D721Med (cell line): ENCODE measurements around the gene NEUROG1.

Source experiments
- DNase-seq: peaks from one replicate; pipeline ENCODE4 v3.0.0; 2011; ENCODE audit warnings: low spot score; ENCODE audit not compliant: insufficient read length
- FAIRE-seq: peaks from 2 replicates; lab custom pipeline; 2011; peaks lifted over from hg19 to GRCh38; lab: Jason Lieb, UNC
- CTCF ChIP-seq: IDR thresholded peaks from 2 replicates; pipeline ENCODE4 v1.5.1; 2012; ENCODE audit warnings: mild to moderate bottlenecking, control low read depth; ENCODE audit not compliant: insufficient read depth; ENCODE audit errors: missing control alignments

The NEUROG1 gene

GRCh38 chr5:135577421-135577820 is 41.7 kb upstream of the NEUROG1 start:
- no peak for DNase-seq
- TF ChIP-seq CTCF = no peak
- no peak for FAIRE-seq

GRCh38 chr5:135576075-135576599 is 40.4 kb upstream of the NEUROG1 start:
- no peak for FAIRE-seq
- DNase-seq = no peak
- TF ChIP-seq CTCF = no peak

- FAIRE-seq = no peak
- no peak for DNase-seq
- TF ChIP-seq CTCF = no peak
These were observed 38.7 kb upstream of the NEUROG1 start for GRCh38 chr5:135574493-135574892.

- DNase-seq (no peak), FAIRE-seq (no peak)
- TF ChIP-seq CTCF = no peak
These were observed 36.1 kb upstream of the NEUROG1 start for GRCh38 chr5:135571902-135572301.

GRCh38 chr5:135571066-135571609 is 35.4 kb upstream of the NEUROG1 start:
- no peak for DNase-seq
- no peak for TF ChIP-seq CTCF

GRCh38 chr5:135570453-135570764 is 34.6 kb upstream of the NEUROG1 start:
- DNase-seq = no peak
- no peak for FAIRE-seq
- TF ChIP-seq CTCF = no peak

More at GRCh38 chr5:135571066-135571609, 35.4 kb upstream of the NEUROG1 start:
- no peak for FAIRE-seq

GRCh38 chr5:135569755-135570452 is 34.1 kb upstream of the NEUROG1 start:
- FAIRE-seq = no peak
- no peak for DNase-seq
- peak; percentile 55 for TF ChIP-seq CTCF
